ENCODE data around the gene CLEC4G. TPM values are rescaled to one million over a fixed set of nuclear protein-coding genes. Genes with fewer than 3 reads are reported as not detected.

Gene CLEC4G
- polyA plus RNA-seq, 1 donor (not counting 4 experiments of a cell fraction or from before 2014, with no cell fraction given), result not detected

DNA sequence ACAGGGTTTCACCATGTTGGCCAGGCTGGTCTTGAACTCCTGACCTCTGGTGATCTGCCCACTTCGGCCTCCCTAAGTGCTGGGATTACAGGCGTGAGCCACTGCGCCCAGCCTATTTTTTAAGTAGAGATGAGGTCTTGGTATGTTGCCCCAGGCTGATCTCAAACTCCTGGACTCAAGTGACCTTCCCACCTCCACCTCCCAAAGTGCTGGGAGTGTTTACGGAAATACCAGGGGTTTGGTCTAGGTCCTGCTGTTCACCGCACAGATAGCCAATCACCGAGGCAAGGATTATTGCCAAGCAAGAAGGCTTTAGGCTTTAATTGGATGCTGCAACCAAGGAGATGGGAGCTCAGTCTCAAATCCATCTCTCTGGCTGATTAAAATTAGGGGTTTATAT lies 11.6 kb downstream of the CLEC4G start:
- H3K4me3 ChIP-seq (ENCODE audit: control insufficient read depth in 2 of 3, extremely low read depth in 1 of 3, insufficient read depth in 2 of 3, low read depth in 1 of 3, low read length in 3 of 3), result no peak overlapping the region
- H3K36me3 ChIP-seq (ENCODE audit: control insufficient read depth in 2 of 2, extremely low read depth in 1 of 2, insufficient read depth in 2 of 2, low read length in 2 of 2), result no peaks in the 10 kb centered on the region
- H3K9me1 ChIP-seq (ENCODE audit: control insufficient read depth, extremely low read depth, insufficient read depth, low read length), result no peaks in the 10 kb centered on the region
- no peak overlapping the region for H2AFZ ChIP-seq (ENCODE audit: control insufficient read depth, low read length)
- no peak overlapping the region for H3K9ac ChIP-seq (ENCODE audit: control insufficient read depth, extremely low read depth, insufficient read depth, low read length)
- FAIRE-seq (no peak), DNase-seq (ENCODE audit: low read depth, low spot score) (no peak)
- no peaks in the 10 kb centered on the region for H3K27me3 ChIP-seq (ENCODE audit: control insufficient read depth, extremely low read depth, insufficient read depth, low read length)
- TF ChIP-seq, protein P1, sequence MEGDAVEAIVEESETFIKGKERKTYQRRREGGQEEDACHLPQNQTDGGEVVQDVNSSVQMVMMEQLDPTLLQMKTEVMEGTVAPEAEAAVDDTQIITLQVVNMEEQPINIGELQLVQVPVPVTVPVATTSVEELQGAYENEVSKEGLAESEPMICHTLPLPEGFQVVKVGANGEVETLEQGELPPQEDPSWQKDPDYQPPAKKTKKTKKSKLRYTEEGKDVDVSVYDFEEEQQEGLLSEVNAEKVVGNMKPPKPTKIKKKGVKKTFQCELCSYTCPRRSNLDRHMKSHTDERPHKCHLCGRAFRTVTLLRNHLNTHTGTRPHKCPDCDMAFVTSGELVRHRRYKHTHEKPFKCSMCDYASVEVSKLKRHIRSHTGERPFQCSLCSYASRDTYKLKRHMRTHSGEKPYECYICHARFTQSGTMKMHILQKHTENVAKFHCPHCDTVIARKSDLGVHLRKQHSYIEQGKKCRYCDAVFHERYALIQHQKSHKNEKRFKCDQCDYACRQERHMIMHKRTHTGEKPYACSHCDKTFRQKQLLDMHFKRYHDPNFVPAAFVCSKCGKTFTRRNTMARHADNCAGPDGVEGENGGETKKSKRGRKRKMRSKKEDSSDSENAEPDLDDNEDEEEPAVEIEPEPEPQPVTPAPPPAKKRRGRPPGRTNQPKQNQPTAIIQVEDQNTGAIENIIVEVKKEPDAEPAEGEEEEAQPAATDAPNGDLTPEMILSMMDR (optimal IDR thresholded peaks at IDR 0.05 in 1 of 3, IDR thresholded peaks at IDR 0.05 in 1 of 3, conservative IDR thresholded peaks at IDR 0.05 in 1 of 3; ENCODE audit: extremely low read depth in 1 of 3, insufficient read depth in 2 of 3, low read length in 3 of 3), result no peak
- TF ChIP-seq EZH2 (IDR thresholded peaks at IDR 0.05; ENCODE audit: low read length), result no peak
- dilution Hi-C loops (cut with MboI; ENCODE audit: extremely low pct_ligation_motif_present, low sequenced_read_pairs), result no loop called here
- no peaks in the 10 kb centered on the region for H3K79me2 ChIP-seq (ENCODE audit: control insufficient read depth, insufficient read depth, low read length)
- H3K4me2 ChIP-seq (ENCODE audit: control insufficient read depth, extremely low read depth, insufficient read depth, low read depth, low read length), result no peak overlapping the region
- no peaks in the 10 kb centered on the region for H4K20me1 ChIP-seq (ENCODE audit: control insufficient read depth, extremely low read depth, insufficient read depth, low read length)
- no peaks in the 10 kb centered on the region for H3K9me3 ChIP-seq (ENCODE audit: control insufficient read depth, low read depth, low read length)
- H3K27ac ChIP-seq (ENCODE audit: control insufficient read depth, insufficient read depth, low read length), result no peak overlapping the region
- no peaks in the 10 kb centered on the region for H3K4me1 ChIP-seq (ENCODE audit: control insufficient read depth, extremely low read depth, insufficient read depth, low read length)

- FAIRE-seq (no peak), DNase-seq (ENCODE audit: low read depth, low spot score) (no peak)
- Histone ChIP-seq H3K79me2 (ENCODE audit: control insufficient read depth, insufficient read depth, low read length) (no peaks in the 10 kb centered on the region), H3K9ac (ENCODE audit: control insufficient read depth, extremely low read depth, insufficient read depth, low read length) (no peak overlapping the region), H3K27me3 (ENCODE audit: control insufficient read depth, extremely low read depth, insufficient read depth, low read length) (no peaks in the 10 kb centered on the region), H3K4me1 (ENCODE audit: control insufficient read depth, extremely low read depth, insufficient read depth, low read length) (no peaks in the 10 kb centered on the region), H3K9me1 (ENCODE audit: control insufficient read depth, extremely low read depth, insufficient read depth, low read length) (no peaks in the 10 kb centered on the region), H3K27ac (ENCODE audit: control insufficient read depth, insufficient read depth, low read length) (no peak overlapping the region), H3K9me3 (ENCODE audit: control insufficient read depth, low read depth, low read length) (no peaks in the 10 kb centered on the region), H3K36me3 (ENCODE audit: control insufficient read depth in 2 of 2, extremely low read depth in 1 of 2, insufficient read depth in 2 of 2, low read length in 2 of 2) (no peaks in the 10 kb centered on the region), H3K4me2 (ENCODE audit: control insufficient read depth, extremely low read depth, insufficient read depth, low read depth, low read length) (no peak overlapping the region), H4K20me1 (ENCODE audit: control insufficient read depth, extremely low read depth, insufficient read depth, low read length) (no peaks in the 10 kb centered on the region), H2AFZ (ENCODE audit: control insufficient read depth, low read length) (no peak overlapping the region), H3K4me3 (ENCODE audit: control insufficient read depth in 2 of 3, extremely low read depth in 1 of 3, insufficient read depth in 2 of 3, low read depth in 1 of 3, low read length in 3 of 3) (no peak overlapping the region)
- dilution Hi-C loops (cut with MboI; ENCODE audit: extremely low pct_ligation_motif_present, low sequenced_read_pairs), result no loop called here
- no peak for TF ChIP-seq EZH2 (IDR thresholded peaks at IDR 0.05; ENCODE audit: low read length)
- TF ChIP-seq, protein P1 (optimal IDR thresholded peaks at IDR 0.05 in 1 of 3, IDR thresholded peaks at IDR 0.05 in 1 of 3, conservative IDR thresholded peaks at IDR 0.05 in 1 of 3; ENCODE audit: extremely low read depth in 1 of 3, insufficient read depth in 2 of 3, low read length in 3 of 3), result no peak
Measured at GRCh38 chr19:7718668-7719067, 13.2 kb downstream of the CLEC4G start.

Measured in keratinocyte (primary cell).